NCI-H2081 treated with DMSO at 0.1 percent for 48 hours (cell line): ENCODE measurements around the gene NOA1.
"Not testable (repeated sequence)": the region's sequence is repeated elsewhere in the genome, so short reads cannot be mapped to it uniquely, and the experiment has no call there.

Experiments used
- DNase-seq: peaks from one replicate; lab custom pipeline; 2025; lab: John Stamatoyannopoulos, UW

The NOA1 gene

GRCh38 chr4:56958111-56958517 lies 19.3 kb downstream of the NOA1 start:
- peak; percentile 17 for DNase-seq

- DNase-seq, result no peak
These were observed 23.5 kb downstream of the NOA1 start for GRCh38 chr4:56953680-56954520.

- no peak for DNase-seq
These were observed 36.0 kb downstream of the NOA1 start for GRCh38 chr4:56941403-56941802.

- DNase-seq, result no peak
These were observed 36.4 kb downstream of the NOA1 start for GRCh38 chr4:56940971-56941370.

DNA sequence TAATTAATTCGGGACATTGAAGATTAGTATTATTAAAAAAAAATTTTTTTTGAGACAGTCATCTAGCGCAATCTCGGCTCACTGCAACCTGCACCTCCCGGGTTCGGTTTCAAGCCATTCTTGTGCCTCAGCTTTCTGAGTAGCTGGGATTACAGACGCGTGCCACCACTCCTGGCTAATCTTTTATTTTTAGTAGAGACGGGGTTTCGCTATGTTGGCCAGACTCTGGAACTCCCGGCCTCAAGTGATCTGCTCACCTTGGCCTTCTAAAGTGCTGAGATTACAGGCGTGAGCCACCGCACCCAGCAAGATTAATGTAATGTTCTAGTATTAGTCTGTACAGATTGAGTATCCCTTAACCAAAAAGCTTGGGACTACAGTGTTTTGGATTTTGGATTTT lies 37.0 kb downstream of the NOA1 start:
- no peak for DNase-seq

- not testable (repeated sequence) for DNase-seq
These were observed 37.6 kb downstream of the NOA1 start for GRCh38 chr4:56939826-56940225.

- no peak for DNase-seq
These were observed 40.1 kb downstream of the NOA1 start for GRCh38 chr4:56937262-56937661.

GRCh38 chr4:56931924-56932323 lies 45.5 kb downstream of the NOA1 start:
- no peak for DNase-seq

DNA sequence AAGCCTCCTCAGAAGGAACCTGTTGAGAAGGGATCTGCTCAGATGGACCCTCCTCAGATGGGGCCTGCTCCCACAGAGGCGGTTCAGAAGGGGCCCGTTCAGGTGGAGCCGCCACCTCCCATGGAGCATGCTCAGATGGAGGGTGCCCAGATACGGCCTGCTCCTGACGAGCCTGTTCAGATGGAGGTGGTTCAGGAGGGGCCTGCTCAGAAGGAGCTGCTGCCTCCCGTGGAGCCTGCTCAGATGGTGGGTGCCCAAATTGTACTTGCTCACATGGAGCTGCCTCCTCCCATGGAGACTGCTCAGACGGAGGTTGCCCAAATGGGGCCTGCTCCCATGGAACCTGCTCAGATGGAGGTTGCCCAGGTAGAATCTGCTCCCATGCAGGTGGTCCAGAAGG lies 46.8 kb downstream of the NOA1 start:
- no peak for DNase-seq

- no peak for DNase-seq
These were observed 50.2 kb downstream of the NOA1 start for GRCh38 chr4:56927196-56927595.

DNA sequence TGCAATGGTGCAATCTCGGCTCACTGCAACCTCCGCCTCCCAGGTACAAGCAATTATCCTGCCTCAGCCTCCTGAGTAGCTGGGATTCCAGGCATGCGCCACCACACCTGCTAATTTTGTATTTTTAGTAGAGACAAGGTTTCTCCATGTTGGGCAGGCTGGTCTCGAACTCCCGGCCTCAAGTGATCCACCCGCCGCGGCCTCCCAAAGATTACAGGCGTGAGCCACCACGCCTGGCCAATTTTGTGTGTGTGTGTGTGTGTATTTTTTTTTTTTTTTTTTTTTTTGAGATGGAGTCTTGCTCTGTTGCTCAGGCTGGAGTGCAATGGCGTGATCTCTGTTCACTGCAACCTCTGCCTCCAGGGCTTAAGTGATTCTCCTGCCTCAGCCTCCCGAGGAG lies 62.4 kb downstream of the NOA1 start:
- not testable (repeated sequence) for DNase-seq

DNA sequence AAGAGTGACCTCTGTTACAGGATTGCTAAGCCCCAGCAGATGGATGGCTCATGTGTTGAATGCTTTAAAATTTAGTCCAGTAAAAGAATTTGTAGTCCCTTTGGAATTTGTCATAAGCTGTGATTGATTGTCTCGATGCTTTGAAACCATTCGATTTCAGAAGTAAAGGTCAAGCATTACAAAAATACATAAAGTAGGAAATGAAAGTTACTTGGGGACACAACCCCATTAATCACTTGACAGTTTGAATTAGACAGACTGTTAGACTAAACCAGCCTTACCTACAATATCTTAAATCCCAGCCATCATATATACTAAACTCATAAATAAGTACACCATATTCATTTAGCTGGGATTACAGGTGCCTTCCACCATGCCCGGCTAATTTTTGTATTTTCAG lies 63.1 kb downstream of the NOA1 start:
- DNase-seq, result no peak
